Measurements from ENCODE around the gene KCNF1.

KCNF1 gene

DNA sequence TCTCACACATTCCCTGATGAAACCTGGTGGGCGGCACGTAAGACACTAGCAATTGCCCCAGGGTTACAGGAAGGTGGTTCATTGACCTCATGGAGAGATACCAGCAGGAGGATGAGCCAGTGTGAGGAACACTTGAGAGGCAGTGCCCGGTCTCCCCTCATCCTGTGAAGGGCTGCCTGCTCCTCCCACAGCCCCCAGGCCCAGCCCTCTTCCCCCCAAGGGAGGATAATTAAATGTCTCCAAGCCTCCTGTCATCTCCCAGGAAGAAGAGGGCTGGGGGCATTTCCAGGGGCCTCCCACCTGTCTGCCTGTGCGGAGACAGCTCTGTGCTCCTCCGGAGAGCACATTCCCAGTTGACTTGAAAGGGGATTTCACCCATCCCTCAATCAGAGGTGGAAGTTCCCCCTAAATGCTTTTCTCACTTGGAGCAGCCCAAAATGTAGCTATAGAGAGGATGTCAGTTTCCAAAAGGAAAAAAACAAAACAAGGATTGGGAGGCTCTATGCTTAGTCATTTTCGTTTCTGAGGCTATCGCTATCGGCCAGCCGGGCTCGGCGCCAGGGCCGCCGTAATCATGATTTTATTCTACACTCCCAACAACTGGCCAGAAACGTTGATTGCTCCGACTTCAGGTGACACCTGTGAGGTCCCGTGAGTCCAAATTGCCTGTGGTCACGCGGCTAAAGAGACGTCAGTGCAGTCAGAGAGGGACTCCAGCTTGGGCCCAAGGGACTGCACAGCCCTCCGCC lies 7.1 kb downstream of the KCNF1 start:
- no peak for DNase-seq (ENCODE audit: low read depth)
- TF ChIP-seq, protein P1, sequence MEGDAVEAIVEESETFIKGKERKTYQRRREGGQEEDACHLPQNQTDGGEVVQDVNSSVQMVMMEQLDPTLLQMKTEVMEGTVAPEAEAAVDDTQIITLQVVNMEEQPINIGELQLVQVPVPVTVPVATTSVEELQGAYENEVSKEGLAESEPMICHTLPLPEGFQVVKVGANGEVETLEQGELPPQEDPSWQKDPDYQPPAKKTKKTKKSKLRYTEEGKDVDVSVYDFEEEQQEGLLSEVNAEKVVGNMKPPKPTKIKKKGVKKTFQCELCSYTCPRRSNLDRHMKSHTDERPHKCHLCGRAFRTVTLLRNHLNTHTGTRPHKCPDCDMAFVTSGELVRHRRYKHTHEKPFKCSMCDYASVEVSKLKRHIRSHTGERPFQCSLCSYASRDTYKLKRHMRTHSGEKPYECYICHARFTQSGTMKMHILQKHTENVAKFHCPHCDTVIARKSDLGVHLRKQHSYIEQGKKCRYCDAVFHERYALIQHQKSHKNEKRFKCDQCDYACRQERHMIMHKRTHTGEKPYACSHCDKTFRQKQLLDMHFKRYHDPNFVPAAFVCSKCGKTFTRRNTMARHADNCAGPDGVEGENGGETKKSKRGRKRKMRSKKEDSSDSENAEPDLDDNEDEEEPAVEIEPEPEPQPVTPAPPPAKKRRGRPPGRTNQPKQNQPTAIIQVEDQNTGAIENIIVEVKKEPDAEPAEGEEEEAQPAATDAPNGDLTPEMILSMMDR (IDR thresholded peaks at IDR 0.05; ENCODE audit: insufficient read depth, low read depth, low read length, missing control alignments): no peak

DNA sequence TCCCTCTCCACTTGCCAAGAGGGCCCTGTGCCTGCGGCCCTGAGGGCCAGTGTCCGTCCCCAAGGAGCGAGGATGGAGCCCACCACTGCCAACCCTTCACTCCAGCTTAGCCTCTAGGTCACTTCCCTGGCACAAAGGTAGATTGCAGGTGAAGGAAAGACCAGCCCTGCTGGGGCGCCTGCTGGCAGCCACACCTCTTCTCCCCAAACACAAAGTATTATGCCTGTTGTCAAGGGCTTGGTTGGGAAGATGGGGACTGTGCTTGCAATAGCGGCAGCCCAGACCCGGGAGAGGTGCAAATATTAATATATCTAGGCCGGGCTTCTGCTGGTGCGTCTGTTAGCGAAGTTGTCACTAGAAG lies 7.7 kb downstream of the KCNF1 start:
- TF ChIP-seq, protein P1 (IDR thresholded peaks at IDR 0.05; ENCODE audit: insufficient read depth, low read depth, low read length, missing control alignments): no peak

More for the DNA sequence above, 7.1 kb downstream of the KCNF1 start:
- no peak overlapping the region for H3K4me3 ChIP-seq (ENCODE audit: low read length)

DNA sequence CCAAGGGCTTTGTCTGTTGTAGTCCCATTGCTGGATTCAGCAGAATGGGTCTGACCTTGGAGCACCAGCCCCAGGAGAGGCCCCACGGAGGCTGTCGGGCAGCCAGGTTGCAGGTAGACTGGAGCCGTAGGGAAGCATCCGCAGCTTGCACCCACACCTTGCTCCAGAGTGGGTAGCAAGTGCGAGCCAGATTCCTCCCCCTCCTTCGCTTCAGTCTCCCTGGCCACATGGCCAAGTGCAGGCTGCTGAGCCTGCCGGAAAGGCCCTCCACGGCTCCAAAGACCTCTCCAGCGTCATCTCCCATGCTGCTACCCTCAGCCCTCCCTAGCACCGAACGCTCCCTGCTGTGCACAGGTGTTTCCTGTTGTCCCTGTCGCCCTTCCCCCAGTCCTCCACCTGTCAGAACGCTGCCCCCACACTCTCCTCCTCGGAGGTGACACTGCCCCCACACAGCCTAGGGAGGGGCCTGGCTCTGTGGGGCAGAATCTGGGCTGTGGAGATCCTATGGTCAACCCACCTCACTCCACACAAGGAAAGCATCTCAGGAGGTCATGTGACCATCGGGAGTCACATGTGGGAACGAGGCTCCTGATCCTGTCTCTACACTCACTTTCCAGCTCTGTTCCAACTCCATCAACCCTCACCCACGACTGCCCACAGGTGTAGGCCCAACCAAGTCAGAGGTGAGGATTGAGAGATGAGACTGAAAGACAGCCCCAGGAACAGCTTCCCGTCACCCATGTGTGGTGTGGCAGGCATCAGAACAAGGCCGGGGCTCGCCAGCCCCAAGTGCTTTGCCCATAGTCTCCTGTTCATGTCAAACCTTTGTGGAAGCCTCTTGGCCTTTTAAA lies 8.3 kb downstream of the KCNF1 start:
- H3K4me3 ChIP-seq (ENCODE audit: low read length): no peak overlapping the region
- TF ChIP-seq, protein P1 (IDR thresholded peaks at IDR 0.05; ENCODE audit: insufficient read depth, low read depth, low read length, missing control alignments): no peak
- no peak for DNase-seq (ENCODE audit: low read depth)

More for the DNA sequence above, 7.7 kb downstream of the KCNF1 start:
- H3K4me3 ChIP-seq (ENCODE audit: low read length): no peak overlapping the region
- DNase-seq (ENCODE audit: low read depth): no peak

DNA sequence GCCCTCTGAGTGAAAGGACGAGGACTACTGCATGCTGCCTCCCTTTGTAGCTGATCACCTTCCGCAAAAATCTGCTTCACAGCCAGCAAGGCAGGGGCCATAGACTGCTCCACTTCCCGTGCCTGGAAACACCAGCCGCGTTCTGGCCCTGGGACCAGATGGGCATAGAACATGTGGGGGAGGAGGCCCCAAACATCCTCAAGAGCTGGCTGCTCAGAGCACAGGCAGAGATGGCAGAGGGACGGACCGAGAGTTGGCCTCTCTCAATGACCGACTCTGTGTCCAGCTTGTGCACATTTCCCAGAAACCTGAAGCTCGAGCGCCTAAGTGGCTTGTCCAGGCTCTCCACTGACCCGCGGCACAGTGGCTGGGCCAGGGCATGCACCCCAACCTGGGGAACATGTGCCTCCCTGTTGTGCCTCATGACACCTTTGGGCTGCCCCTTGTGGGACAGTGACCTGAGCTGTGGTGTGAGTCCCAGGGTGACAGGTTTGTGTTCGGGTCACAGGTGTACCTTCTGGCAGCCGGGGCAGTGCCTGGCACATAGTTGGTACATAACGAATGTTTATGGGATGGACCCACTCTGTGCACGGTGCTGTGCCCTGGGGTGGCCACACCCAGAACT lies 9.1 kb downstream of the KCNF1 start:
- DNase-seq (ENCODE audit: low read depth): no peak
- H3K4me3 ChIP-seq (ENCODE audit: low read length): no peak overlapping the region
- TF ChIP-seq, protein P1 (IDR thresholded peaks at IDR 0.05; ENCODE audit: insufficient read depth, low read depth, low read length, missing control alignments): no peak

DNA sequence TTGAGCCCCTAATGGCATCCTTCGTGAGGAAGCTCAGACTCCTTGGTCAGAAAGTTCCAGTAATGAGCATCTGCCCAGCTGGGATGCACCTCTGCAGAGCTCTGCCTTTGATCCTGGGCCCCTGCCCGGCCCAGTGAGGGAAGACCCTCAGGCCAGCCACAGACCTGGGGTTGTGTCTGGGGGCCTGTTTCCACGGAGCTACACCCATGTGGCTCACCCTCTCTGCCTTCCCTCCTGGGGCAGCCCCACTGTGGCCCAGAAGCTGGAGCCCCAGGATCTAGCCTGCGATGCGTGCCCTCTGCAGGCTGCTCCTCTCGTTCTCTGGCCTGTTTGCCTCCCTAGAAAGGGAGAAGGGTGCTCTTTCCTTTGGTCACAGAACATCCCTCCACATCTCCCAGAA lies 9.8 kb downstream of the KCNF1 start:
- H3K4me3 ChIP-seq (ENCODE audit: low read length): no peak overlapping the region
- no peak for DNase-seq (ENCODE audit: low read depth)

DNA sequence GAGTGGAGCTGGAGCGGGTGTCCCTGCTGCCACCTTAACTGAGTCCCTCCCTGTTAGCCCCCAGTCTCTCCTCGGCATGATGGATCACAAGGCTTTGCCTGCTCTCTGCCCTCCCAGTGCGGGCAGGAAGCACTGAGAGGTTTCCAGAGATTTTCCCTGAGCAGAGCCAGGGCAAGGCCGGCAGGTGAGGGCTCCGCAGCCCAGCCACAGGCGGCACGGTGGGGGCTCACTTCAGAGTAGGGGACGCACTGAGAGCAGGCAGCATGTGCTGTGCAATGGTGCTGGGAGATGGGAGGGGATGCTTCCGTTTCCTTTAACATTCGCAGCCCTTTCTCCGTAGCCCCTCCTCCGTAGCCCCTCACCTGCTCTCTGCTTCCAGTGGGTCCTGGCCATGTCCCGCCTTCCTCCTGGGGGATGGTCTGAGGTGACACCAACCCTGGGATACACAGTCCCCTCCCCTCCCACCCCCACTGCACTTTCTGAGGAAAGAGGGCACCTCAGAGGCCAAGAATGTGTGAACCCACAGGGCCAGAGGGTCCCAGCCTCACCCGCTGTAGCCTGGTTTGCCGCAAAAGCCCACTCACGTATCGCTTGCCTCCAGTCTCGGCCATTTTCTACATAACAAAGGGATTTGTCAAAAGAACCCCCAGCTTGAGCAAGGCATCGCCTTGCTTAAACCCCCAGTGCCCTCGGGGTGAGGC lies 10.7 kb downstream of the KCNF1 start:
- no peak overlapping the region for H3K4me3 ChIP-seq (ENCODE audit: low read length)
- no peak for DNase-seq (ENCODE audit: low read depth)
- TF ChIP-seq, protein P1 (IDR thresholded peaks at IDR 0.05; ENCODE audit: insufficient read depth, low read depth, low read length, missing control alignments): no peak

More for the DNA sequence above, 9.8 kb downstream of the KCNF1 start:
- TF ChIP-seq, protein P1 (IDR thresholded peaks at IDR 0.05; ENCODE audit: insufficient read depth, low read depth, low read length, missing control alignments): no peak

Data from epithelial cell of esophagus (primary cell).